GM12878 (cell line): Measurements from ENCODE around the gene EP400. TPM values are rescaled to one million over a fixed set of nuclear protein-coding genes. Genes with fewer than 3 reads are reported as not detected.

Experiments used
- ATAC-seq: fragments of 200-7000 bp; cut with Tn5 transposase; 3 replicates; pipeline ENCODE4 v1.9.1; 2020; ENCODE audit warnings: mild to moderate bottlenecking, moderate library complexity
- BruUV-seq: library from RNA; stranded (reverse); fragments of 400-500 nt; replicated peaks from 2 replicates; lab custom pipeline; 2021; lab: Mats Ljungman, UMichigan
- CTCF ChIA-PET: fragments of 300-600 bp; sonication (Branson Sonifier 250); formaldehyde crosslinking; extraction: SDS; loops from one replicate; lab custom pipeline; 2021; ENCODE audit warnings: inconsistent platforms; lab: Yijun Ruan, JAX
- POLR2A ChIA-PET: fragments of 350-600 bp; formaldehyde crosslinking; extraction: SDS; loops from one replicate; lab custom pipeline; 2021; ENCODE audit warnings: inconsistent platforms; lab: Charles Lee
- RAD21 ChIA-PET: fragments of 300-600 bp; sonication (Branson Sonifier 250); formaldehyde crosslinking; loops from one replicate; lab custom pipeline; 2023; ENCODE audit warnings: antibody characterized with exemption; ENCODE audit not compliant: unreplicated experiment; lab: Charles Lee
- SMC1A ChIA-PET: fragments of 300-600 bp; sonication (Branson Sonifier 250); formaldehyde crosslinking; loops from one replicate; lab custom pipeline; 2023; ENCODE audit not compliant: unreplicated experiment, uncharacterized antibody; lab: Charles Lee
- DNase-seq: peaks from one replicate; pipeline ENCODE4 v3.0.0-alpha.2; 2011; ENCODE audit warnings: low read depth, low spot score
- FAIRE-seq: peaks from 3 replicates; lab custom pipeline; 2011; peaks lifted over from hg19 to GRCh38; lab: Jason Lieb, UNC
- H2AFZ ChIP-seq: 2 replicates; pipeline ENCODE4 v1.6.0; 2011; ENCODE audit warnings: low read depth, low read length, control low read depth; ENCODE audit not compliant: control insufficient read depth
- H3K27ac ChIP-seq: 2 replicates; pipeline ENCODE4 v1.5.1; 2011; ENCODE audit warnings: control low read depth; ENCODE audit not compliant: control insufficient read depth, insufficient read depth
- H3K27me3 ChIP-seq, 2 experiments: replicated peaks in 1 of 2; 2 replicates each; pipeline versions ENCODE4 v1.6.0 to v1.6.1; 2011; ENCODE audit warnings: low read length in 1 of 2; ENCODE audit not compliant: control insufficient read depth in 2 of 2, insufficient read depth in 2 of 2
- H3K36me3 ChIP-seq, 2 experiments: 2 replicates each; pipeline ENCODE4 v1.5.1; 2011; ENCODE audit warnings: low read length in 1 of 2; ENCODE audit not compliant: control insufficient read depth in 2 of 2, insufficient read depth in 2 of 2
- H3K4me1 ChIP-seq: 2 replicates; pipeline ENCODE4 v1.6.1; 2011; ENCODE audit warnings: mild to moderate bottlenecking, low read length, moderate library complexity, mixed read lengths; ENCODE audit not compliant: control insufficient read depth, insufficient read depth
- H3K4me2 ChIP-seq: 2 replicates; pipeline ENCODE4 v1.6.0; 2011; ENCODE audit warnings: control low read depth; ENCODE audit not compliant: control insufficient read depth, insufficient read depth
- H3K4me3 ChIP-seq: fragments of 200-600 bp; sonication (generic); 2 replicates; pipeline ENCODE4 v1.5.1; 2016
- H3K79me2 ChIP-seq: 2 replicates; pipeline ENCODE4 v1.6.0; 2011; ENCODE audit warnings: low read length; ENCODE audit not compliant: control insufficient read depth, insufficient read depth
- H3K9ac ChIP-seq: 2 replicates; pipeline ENCODE4 v1.8.0; 2011; ENCODE audit warnings: low read length, control low read depth, mixed read lengths; ENCODE audit not compliant: control insufficient read depth, insufficient read depth
- H3K9me3 ChIP-seq: replicated peaks from 3 replicates; pipeline ENCODE4 v1.5.1; 2011; ENCODE audit warnings: mild to moderate bottlenecking, low read length; ENCODE audit not compliant: control insufficient read depth, insufficient read depth
- H4K20me1 ChIP-seq: 2 replicates; pipeline ENCODE4 v1.6.0; 2011; ENCODE audit not compliant: control insufficient read depth, insufficient read depth
- BHLHE40 ChIP-seq, 2 experiments: fragments of 450-650 bp in 1 of 2; IDR thresholded peaks; 2 replicates each; pipeline ENCODE4 v1.6.1; 2011 to 2017; ENCODE audit warnings: low read depth in 2 of 2, borderline replicate concordance in 1 of 2, improper control_type of control experiment in 1 of 2, low read length in 1 of 2, mild to moderate bottlenecking in 1 of 2
- BRCA1 ChIP-seq: IDR thresholded peaks from 2 replicates; pipeline ENCODE4 v1.6.1; 2011; ENCODE audit warnings: low read depth, low read length, improper control_type of control experiment
- CHD2 ChIP-seq: IDR thresholded peaks from 2 replicates; pipeline ENCODE4 v1.6.1; 2011; ENCODE audit warnings: low read depth, low read length, improper control_type of control experiment, borderline replicate concordance
- DPF2 ChIP-seq: fragments of 450-650 bp; IDR thresholded peaks from 2 replicates; pipeline ENCODE4 v1.6.1; 2017; ENCODE audit warnings: mild to moderate bottlenecking
- IKZF2 ChIP-seq, 2 experiments: fragments of 450-650 bp; IDR thresholded peaks; 2 replicates each; pipeline ENCODE4 v1.6.1; 2017; ENCODE audit warnings: mild to moderate bottlenecking in 2 of 2, moderate library complexity in 2 of 2
- MTA2 ChIP-seq: fragments of 450-650 bp; IDR thresholded peaks from 2 replicates; pipeline ENCODE4 v1.6.1; 2016; ENCODE audit warnings: low read depth, mild to moderate bottlenecking, moderate library complexity
- NR2C1 ChIP-seq: fragments of 450-650 bp; IDR thresholded peaks from 2 replicates; pipeline ENCODE4 v1.6.1; 2017; ENCODE audit warnings: antibody characterized with exemption, mild to moderate bottlenecking, moderate library complexity
- NR2F1 ChIP-seq: fragments of 450-650 bp; conservative IDR thresholded peaks from 2 replicates; pipeline ENCODE4 v1.6.1; 2017; ENCODE audit warnings: mild to moderate bottlenecking
- RB1 ChIP-seq: fragments of 450-650 bp; formaldehyde crosslinking; IDR thresholded peaks from 2 replicates; pipeline ENCODE4 v1.6.1; 2017; ENCODE audit warnings: mild to moderate bottlenecking, borderline replicate concordance
- SRF ChIP-seq, 2 experiments: IDR thresholded peaks; 2 replicates each; pipeline ENCODE4 v1.6.1; 2011; ENCODE audit warnings: low read depth in 2 of 2, low read length in 2 of 2, mild to moderate bottlenecking in 1 of 2, moderate library complexity in 1 of 2
- TBL1XR1 ChIP-seq: IDR thresholded peaks from 2 replicates; pipeline ENCODE4 v1.6.1; 2012; ENCODE audit warnings: low read depth, low read length, improper control_type of control experiment
- WGBS: methylation state at CpG from one replicate; pipeline ENCODE4 v1.1.6; 2016; ENCODE audit warnings: low lambda C conversion rate; ENCODE audit not compliant: insufficient replicate concordance, insufficient coverage; ENCODE audit errors: missing lambda C conversion rate; 5-methylcytosine and 5-hydroxymethylcytosine counted together
- in situ Hi-C: fragments of 300-500 bp; cut with MboI; formaldehyde crosslinking; loops from 9 replicates; pipeline ENCODE4 v1.14.3; 2018; ENCODE audit warnings: mixed read lengths
- intact Hi-C: fragments of 100-400 bp; cut with micrococcal nuclease; formaldehyde crosslinking; loops from one replicate; pipeline ENCODE4 v1.14.2; 2022; ENCODE audit not compliant: unreplicated experiment
- polyA plus RNA-seq, 11 experiments: library from polyadenylated mRNA; depleted of rRNA in 4 of 11; unstranded in 6 of 11; stranded (reverse) in 5 of 11; fragments of >200 nt; fragmentation: Nextera tagmentation in 4 of 11; fragmentation: Illumina TruSeq in 1 of 11; extraction: Ambion mirVana in 4 of 11; extraction: Trizol in 1 of 11; gene quantifications; 1 replicate in 1 of 11; 2 replicates in 10 of 11; pipeline versions ENCODE4 v1.2.1 to v1.2.3, GENCODE V29; 2011 to 2016; ENCODE audit warnings: inconsistent platforms in 2 of 11, missing spikeins in 2 of 11, low read depth in 1 of 11
- total RNA-seq, 4 experiments: library from RNA; depleted of rRNA in 3 of 4; stranded (reverse); fragments of >200 nt in 3 of 4; fragmentation: Illumina TruSeq in 1 of 4; extraction: Trizol in 1 of 4; gene quantifications; 2 replicates each; pipeline versions ENCODE4 v1.2.1 to v1.2.3, GENCODE V29; 2013 to 2021
- TF ChIP-seq, protein P1 (sequence below): fragments of 450-650 bp; IDR thresholded peaks from 2 replicates; pipeline ENCODE4 v1.6.1; 2017; ENCODE audit warnings: mild to moderate bottlenecking, moderate library complexity
- TF ChIP-seq, protein P2 (sequence below): IDR thresholded peaks from 2 replicates; pipeline ENCODE4 v1.6.1; 2012; ENCODE audit warnings: low read depth, low read length, improper control_type of control experiment
- TF ChIP-seq, protein P3 (sequence below): fragments of 450-650 bp; IDR thresholded peaks from 2 replicates; pipeline ENCODE4 v1.6.1; 2016; ENCODE audit warnings: mild to moderate bottlenecking

Gene EP400
- total and polyA plus RNA-seq, 10 of the 15 experiments (the other 5 are each of a cell fraction or from before 2014, with no cell fraction given), result 3.8 to 44.2 (median 8.4) TPM

DNA sequence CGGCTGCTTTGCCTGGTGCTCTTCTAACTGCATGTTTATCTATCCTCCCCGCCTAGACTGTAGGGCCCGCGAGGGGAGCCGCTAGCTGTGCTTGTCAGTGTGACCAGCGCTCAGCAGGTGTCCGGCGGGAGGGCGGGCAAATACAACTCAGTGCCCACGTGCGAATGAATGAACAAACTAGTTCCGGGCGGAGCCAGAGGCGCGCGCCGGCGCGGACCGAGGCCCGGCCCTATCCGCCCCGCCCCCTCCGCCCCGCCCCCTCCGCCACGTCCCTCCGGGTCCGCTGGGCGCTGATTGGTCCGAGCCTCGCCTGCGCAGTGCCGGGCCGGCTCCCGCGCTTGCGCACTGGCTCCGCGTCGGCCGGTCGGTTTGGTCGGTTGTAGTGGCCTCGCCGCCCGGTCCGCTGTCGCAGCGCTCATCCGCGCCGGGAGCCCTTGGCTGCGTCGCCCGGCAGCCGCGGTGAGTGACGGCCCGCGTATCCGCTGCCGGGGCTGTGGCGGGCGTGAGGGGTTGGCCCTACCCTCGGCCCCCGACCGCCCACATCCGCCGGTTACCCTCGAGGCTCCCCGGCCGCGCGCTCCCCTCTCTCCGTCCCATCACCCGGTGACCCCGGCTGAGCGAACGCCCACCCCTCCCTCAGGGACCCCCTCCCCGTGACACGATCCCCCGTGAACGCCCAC lies 134.3 kb downstream of the EP400 start (continued):
- TF ChIP-seq, protein P1, sequence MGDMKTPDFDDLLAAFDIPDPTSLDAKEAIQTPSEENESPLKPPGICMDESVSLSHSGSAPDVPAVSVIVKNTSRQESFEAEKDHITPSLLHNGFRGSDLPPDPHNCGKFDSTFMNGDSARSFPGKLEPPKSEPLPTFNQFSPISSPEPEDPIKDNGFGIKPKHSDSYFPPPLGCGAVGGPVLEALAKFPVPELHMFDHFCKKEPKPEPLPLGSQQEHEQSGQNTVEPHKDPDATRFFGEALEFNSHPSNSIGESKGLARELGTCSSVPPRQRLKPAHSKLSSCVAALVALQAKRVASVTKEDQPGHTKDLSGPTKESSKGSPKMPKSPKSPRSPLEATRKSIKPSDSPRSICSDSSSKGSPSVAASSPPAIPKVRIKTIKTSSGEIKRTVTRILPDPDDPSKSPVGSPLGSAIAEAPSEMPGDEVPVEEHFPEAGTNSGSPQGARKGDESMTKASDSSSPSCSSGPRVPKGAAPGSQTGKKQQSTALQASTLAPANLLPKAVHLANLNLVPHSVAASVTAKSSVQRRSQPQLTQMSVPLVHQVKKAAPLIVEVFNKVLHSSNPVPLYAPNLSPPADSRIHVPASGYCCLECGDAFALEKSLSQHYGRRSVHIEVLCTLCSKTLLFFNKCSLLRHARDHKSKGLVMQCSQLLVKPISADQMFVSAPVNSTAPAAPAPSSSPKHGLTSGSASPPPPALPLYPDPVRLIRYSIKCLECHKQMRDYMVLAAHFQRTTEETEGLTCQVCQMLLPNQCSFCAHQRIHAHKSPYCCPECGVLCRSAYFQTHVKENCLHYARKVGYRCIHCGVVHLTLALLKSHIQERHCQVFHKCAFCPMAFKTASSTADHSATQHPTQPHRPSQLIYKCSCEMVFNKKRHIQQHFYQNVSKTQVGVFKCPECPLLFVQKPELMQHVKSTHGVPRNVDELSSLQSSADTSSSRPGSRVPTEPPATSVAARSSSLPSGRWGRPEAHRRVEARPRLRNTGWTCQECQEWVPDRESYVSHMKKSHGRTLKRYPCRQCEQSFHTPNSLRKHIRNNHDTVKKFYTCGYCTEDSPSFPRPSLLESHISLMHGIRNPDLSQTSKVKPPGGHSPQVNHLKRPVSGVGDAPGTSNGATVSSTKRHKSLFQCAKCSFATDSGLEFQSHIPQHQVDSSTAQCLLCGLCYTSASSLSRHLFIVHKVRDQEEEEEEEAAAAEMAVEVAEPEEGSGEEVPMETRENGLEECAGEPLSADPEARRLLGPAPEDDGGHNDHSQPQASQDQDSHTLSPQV, result no peak
- no peak for TF ChIP-seq TBL1XR1

DNA sequence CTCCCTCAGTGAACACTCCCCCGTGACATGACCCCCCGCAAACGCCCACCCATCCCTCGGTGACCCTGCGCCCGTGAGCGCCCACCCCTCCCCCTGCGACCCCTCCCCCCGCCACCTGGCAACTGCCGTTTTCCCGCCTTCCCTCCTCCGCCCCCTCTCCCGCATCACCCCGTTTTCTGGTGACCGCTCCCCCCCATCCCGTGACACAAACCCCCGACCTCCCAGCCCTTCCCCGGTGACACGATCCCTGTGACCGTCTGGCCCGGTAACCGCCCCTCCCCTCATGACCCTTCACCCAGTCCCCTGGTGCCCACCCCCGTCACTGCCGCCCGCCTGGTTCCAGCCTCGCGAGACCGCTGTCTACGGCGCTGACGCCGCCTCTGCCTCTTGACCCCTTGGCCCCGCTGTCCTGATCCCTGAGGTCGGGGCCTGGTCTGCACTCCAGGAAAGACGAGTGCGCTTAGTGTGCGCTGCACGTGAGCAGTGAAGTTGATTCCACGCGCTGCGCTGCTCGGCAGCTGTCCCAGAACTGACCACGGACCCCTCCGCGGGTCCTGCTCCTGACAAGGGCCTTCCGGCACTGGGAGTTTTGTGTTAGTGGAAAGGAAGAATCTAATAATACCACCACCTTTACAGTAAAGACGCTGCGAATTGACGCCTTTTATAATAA lies 135.0 kb downstream of the EP400 start:
- in situ Hi-C loops, result no loop called here
- ATAC-seq, result peak; percentile 72
- SMC1A ChIA-PET, result interaction anchor here (0.9 to 1.1 kb wide), 2 partner anchors 14 to 20 kb away, joined by 3 to 5 read pairs; no protein-coding TSS in a partner anchor
- TF ChIP-seq NR2F1 (peak; percentile 98), RB1 (0 out of 2 replicates have a peak, but pooled peaks have one; percentile 41), BRCA1 (peak; percentile 69), DPF2 (peak; percentile 15; the same call in 1 of the 2 replicates), CHD2 (peak; percentile 96), IKZF2 (IDR thresholded peaks at IDR 0.05) (peak; percentile 14 to 37; a peak in 1 of 4 replicates), BHLHE40 (IDR thresholded peaks at IDR 0.05; ENCODE audit: borderline replicate concordance in 1 of 2, low read depth in 2 of 2, low read length in 1 of 2) (peak; percentile 73 to 90), NR2C1 (peak; percentile 79), SRF (IDR thresholded peaks at IDR 0.05; ENCODE audit: low read depth in 2 of 2, low read length in 2 of 2) (peak in 1 of 2 experiments; percentile 18; a peak in 1 of 4 replicates), MTA2 (0 out of 2 replicates have a peak, but pooled peaks have one; percentile 16)
- TF ChIP-seq, protein P2, sequence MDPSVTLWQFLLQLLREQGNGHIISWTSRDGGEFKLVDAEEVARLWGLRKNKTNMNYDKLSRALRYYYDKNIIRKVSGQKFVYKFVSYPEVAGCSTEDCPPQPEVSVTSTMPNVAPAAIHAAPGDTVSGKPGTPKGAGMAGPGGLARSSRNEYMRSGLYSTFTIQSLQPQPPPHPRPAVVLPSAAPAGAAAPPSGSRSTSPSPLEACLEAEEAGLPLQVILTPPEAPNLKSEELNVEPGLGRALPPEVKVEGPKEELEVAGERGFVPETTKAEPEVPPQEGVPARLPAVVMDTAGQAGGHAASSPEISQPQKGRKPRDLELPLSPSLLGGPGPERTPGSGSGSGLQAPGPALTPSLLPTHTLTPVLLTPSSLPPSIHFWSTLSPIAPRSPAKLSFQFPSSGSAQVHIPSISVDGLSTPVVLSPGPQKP, result no peak
- TF ChIP-seq, protein P3, sequence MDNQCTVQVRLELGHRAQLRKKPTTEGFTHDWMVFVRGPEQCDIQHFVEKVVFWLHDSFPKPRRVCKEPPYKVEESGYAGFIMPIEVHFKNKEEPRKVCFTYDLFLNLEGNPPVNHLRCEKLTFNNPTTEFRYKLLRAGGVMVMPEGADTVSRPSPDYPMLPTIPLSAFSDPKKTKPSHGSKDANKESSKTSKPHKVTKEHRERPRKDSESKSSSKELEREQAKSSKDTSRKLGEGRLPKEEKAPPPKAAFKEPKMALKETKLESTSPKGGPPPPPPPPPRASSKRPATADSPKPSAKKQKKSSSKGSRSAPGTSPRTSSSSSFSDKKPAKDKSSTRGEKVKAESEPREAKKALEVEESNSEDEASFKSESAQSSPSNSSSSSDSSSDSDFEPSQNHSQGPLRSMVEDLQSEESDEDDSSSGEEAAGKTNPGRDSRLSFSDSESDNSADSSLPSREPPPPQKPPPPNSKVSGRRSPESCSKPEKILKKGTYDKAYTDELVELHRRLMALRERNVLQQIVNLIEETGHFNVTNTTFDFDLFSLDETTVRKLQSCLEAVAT, result peak; percentile 45; the same call in 1 of the 2 replicates

More for the DNA sequence above, 135.0 kb downstream of the EP400 start:
- WGBS, result under 1% methylated on average over 27 of the region's 49 CpGs
- H4K20me1 ChIP-seq, result no peaks in the 10 kb centered on the region
- no peaks in the 10 kb centered on the region; the same call in 1 of the 2 replicates for H3K4me1 ChIP-seq
- peak overlapping the region; percentile 72 for H2AFZ ChIP-seq
- intact Hi-C loops, result no loop called here
- peaks cover 20% of the 10 kb centered on the region for H3K79me2 ChIP-seq
- RAD21 ChIA-PET, result interaction anchor here (1.2 kb wide), 1 partner anchor 15 kb away, joined by 4 read pairs; no protein-coding TSS in a partner anchor
- H3K9ac ChIP-seq, result peak overlapping the region; percentile 85
- peak overlapping the region; percentile 88 for H3K4me3 ChIP-seq
- peak overlapping the region; percentile 82 for H3K27ac ChIP-seq
- no peak for FAIRE-seq
- POLR2A ChIA-PET, result no interaction called here
- H3K4me2 ChIP-seq, result peak overlapping the region; percentile 77
- H3K9me3 ChIP-seq, result no peaks in the 10 kb centered on the region
- CTCF ChIA-PET, result interaction anchor here (1.6 kb wide), 1 partner anchor 13 kb away, joined by 3 read pairs; no protein-coding TSS in a partner anchor
- DNase-seq, result no peak
- peaks cover 0 to 6% of the 10 kb centered on the region in 2 experiments; a peak in 2 of 4 replicates for H3K36me3 ChIP-seq
- H3K27me3 ChIP-seq, result no peaks in the 10 kb centered on the region
- BruUV-seq, result no TSS peak
